ENCODE data around the gene FSTL4.

Gene FSTL4

DNA sequence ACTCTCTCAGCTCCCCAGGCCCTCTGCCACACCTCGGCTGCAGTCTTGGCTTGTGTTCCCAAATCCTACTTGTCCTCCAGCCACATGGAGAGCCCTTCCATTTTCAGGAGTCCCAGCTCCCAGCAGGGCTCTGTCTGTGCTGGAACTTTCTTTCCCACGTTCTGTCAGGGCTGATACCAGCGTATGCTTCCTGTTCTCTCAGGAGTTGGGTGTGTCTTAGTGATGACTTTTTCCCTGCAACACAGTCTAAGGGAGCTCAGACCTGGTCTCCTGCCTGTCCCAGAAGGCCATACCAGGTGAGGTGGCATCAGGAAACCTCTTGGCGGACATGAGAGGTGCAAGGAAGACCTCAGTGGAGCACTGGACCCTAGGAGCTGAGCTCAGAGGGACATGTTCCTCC, 334.0 kb downstream of the FSTL4 start:
- no peak for DNase-seq

DNA sequence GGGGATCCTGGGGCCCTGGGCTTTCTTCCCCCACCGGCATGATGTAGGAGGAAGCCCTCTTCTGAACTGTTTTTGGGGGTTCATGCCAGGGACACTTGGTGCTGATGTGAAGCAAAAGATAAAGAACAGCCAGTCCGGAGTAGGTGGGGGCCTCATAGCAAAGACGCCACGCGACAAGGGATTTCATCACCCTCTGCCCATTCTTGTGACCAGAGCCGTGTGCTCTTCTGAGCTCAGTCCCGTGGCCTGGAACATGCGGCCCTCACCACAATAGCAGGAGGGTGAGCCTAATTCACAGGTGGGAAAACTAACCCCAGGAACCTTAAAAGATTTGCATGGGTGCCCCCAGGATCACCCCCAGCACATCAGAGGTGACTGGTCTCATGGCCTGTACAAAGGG, 334.6 kb downstream of the FSTL4 start:
- DNase-seq, result no peak

DNA sequence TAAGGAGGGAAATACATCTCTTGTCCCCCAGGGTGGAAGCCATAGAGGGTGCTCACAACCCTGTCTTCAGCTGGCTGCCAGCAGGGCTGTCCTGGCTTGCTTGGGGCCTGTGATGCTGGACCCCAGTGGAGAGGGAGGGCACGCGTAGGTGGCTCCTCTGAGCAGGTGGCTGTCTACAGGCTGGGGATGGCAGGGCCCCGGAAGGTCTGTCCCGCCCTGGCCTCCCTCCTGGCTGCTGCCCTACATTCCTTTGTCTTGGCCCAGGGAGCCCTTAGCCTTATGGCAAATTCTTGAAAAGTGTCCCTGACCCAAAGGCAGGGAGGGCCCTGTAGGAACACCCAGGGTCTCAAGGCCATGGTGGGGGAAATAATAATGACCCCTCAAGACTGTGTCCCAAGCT, 336.2 kb downstream of the FSTL4 start:
- DNase-seq, result no peak

DNA sequence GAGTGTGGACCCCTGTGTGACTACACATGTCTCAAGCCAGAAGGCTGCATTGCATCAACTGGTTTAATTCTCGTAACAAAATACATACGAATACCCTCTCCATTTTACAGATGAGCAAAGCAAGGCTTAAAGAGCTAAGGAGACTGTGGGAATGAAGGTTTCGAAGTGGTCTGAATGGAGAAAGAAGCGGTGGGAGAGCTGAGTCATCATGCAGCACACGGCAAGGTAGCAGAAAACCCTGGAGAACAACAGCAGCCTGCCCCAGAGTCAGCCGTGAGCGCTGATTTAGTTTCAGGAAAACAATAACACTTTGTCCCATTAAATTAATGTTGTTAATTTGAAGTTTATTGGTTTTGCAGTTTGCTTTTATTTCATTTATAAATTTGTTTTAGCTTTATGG, 336.7 kb downstream of the FSTL4 start:
- no peak for DNase-seq

DNA sequence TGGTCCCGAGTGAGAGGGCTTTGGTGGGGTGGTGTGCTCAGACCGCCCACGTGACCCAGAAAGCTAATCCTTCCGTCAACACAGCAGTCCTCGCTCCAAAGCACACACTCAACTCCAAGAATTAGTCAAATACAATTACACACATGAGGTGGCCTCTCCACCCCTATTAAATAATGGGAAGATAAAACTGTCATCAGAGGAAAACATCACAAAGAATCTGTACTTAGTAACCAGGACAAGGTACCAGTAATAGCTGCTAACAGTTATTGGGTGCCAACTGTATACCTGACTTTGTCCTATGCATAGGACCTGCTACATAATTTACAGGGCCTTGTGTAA, 337.8 kb downstream of the FSTL4 start:
- DNase-seq, result no peak

DNA sequence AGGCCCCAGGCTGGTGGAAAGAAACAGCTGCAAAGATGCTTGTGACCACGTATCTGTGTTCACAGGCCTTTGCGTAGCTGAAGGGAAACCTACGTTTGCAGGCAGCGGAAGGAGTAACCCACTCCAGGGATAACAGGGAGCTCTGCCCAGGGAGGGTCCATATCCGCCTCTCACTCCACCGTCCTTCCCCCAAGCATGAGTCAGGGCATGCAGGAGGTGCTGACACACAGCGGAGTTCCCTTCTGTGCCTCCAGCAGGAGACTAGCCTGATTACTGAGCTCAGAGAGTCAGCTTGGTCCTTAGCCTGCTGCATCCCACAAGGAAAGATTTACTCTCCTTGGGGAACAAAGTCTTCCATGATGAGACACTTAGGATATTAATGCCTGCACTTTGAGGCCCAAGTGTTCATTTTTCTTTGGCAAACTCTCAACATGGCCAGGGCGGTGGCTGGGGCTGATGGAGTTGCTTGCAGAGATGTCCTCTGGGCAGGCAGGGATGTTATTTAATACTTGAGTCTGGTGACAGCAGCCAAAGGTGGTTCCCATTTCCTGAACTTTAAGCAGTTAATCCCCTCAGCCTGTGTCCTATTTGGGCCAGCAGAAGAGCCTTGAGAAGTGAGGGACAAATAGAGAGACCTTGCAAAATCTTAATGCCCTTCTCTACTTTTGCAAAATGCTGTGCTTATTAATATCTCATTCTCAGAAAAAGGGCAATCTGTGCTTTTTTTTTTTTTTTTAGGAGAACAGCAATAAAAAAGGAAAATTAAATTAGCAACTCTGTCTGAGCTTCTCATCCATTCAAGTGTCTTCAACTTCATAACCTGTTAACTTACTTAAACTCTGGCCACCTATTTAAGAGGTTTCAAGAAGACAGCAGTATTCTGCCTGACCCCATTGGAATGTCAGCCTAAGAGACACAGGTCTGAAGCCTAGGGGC, 338.4 kb downstream of the FSTL4 start:
- DNase-seq, result no peak

DNA sequence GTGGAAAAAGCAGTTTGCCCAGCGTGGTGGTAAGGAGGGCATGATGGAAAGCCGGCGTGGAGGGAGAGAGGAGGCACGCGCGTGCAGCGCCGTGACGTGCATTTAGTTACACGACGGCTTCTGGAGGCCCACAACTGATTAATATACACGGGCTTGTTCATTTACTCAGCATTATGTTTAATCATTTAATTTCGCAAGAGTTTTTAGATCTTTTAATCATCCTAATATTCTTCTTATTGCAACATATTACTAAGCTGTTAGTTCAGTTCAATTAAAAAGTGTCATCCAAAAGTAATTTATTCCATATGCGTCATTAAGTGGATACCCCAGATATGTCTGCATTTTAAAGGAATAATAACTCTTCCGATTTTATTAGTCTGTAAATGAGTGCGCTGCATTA, 340.0 kb downstream of the FSTL4 start:
- DNase-seq, result no peak

DNA sequence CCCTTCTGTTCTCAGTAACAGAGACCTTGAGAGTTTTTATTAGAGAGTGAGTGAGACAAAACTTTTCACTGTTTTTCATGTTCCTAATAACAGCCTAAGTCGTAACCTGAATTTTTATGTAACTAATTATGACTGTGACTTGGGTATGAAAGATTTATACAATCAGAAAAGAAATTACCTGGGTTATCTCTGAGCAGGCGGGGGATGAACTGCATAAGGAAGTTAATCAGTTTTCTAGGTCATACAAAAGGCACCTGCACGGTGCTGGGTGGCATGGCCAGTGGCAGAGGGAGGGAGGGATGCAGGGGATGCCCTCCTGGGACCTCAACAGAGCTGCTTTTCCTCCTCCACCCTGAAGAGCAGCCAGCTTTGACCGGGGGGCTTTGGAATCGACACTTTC, 340.7 kb downstream of the FSTL4 start:
- no peak for DNase-seq

DNA sequence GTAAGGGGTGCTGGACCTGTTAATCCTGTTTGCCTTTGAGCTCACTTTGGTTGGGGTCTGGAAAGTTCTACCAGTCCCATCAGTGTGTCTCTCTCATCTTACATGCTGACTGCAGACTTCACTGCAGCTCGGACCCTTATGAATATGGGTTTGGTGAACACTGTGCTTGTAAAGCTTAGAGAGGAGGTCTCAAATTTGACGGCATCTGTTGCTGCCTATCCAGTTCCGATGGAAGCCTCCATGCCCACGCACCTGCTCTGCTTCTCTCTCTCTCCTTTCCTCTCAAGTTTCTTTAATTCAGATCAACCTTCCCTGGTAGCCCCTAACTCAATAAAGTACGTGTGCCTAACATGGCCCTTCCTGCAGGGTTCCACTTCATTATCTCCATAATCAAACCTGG, 342.6 kb downstream of the FSTL4 start:
- DNase-seq, result no peak

DNA sequence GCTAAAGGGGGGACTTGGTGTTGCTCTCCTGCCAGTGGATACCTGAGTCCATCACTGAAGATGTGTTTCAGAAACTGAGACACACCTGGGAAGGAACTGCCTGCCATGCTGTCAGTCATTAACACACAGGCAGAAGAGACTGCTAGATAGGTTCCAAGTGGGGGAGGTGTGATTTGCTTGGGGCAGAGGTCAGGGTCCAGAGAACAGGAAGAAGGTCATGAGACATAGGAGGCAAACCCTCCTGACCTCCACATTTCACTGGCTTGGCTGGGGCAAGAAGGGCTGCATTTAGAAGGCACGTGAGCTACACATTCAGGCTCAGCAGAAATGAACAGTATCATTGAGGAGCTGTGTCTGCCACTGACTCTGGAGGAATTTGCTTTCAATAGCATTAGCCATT, 344.7 kb downstream of the FSTL4 start:
- DNase-seq, result no peak

DNA sequence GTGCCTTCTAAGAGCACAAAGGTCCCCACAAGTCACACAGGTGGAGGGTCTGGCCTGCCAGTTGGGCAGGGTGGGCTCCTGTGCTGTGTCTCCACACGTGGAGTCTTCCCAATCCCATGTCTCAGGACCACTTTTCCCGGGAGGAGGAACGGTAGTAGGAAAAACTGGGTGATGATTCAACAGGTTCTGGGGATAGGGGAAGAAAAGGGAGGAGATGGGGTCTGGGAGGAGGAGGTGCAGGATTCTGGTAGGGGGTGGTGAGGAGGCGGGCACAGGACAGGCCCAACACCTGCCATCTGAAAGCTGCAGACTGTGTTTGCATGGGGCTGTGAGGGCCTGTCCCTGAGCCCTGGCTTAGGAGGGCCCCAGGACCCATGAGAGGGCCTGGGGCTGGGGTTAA, 345.4 kb downstream of the FSTL4 start:
- no peak for DNase-seq

DNA sequence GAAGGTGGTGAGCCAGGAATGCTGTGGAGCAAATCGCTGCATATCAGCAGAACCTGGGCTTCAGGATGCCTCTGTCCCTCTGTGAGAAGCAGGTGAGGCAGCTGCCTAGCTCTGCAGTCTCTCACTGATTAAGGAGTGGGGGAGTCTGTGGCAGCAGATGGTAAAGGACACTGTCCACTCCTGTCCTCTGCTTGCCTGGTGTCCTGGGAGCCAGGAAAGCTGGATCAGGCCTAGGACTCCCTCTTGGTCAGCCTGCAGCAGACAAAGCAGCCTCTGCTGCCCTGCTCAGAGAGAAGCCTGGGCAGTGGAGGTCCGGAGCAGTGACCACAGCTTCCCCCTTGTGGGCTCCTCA, 345.8 kb downstream of the FSTL4 start:
- no peak for DNase-seq

DNA sequence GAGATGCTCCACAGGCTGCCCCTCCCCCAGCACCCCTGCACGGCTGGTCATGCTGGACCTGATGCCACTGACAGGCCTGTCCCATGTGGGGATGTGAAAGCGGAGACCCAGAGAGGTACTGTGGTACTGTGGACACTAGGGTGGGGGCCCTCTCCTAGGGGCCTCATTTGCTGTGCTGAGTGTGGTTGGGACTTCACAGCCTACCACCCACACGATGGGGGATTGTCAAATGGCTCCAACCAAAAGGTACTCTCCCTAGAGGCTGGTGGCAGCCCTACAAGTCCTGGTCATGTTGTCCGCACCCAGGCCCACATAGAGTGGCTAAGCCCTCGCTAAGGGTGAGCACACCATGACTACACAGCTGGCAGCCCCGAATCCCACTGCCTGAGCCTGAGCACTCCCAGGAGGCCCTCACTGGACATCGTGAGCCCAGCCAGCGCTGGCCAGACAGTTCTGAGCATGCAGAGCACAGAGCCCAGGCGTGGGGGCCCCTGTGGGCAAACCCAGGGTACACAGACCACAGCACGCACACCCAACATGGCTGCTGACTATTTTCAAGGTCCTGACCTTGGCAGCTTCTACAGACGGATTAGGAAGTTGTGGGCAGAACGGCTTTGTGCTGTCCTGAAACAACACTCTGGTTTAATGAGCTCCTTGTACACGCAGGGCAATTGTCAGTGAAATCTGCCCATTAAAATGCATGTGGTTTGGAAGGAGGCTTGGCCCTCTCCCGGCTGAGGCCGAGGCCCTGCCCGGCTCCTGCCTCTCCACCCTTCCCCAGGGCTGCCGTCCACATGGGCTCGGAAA, 346.4 kb downstream of the FSTL4 start:
- DNase-seq, result no peak

DNA sequence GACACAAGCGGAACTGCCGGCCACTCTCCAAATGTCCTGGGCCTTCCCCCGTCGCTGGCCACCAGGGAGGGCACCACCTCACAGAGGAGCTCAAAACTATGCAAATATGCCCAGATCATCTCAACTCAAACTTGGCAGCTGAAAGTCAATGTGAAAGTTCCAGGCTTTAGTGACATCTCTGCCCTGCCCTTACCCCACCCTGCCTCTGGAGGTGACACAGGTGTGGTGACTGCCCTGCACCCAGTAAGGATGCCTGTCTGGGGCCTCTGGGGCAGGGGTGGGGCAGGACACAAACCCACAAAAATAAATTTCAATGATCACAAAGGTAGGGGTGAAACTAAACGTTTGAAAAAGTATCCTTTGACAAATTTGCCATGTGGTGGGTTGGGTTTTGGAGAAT, 347.1 kb downstream of the FSTL4 start:
- DNase-seq, result no peak

DNA sequence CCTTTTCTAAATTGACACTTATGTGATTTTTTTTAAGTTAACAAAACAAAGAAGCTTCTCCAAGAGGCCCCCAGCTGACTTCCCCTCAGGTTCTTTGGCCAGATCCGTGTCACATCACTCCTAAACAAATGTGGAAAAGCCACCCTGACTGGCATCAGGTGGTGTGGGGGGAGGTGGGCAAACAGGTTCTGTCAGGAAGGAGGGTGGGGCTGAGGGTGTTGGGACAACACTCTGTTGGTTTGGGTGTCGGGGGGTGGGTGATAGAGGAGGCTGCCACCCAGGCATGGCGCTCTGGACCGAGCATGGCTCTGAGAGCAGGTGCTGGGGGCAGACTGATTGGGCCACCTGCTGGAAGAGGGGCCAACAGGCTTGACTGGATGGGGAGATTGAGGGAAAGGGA, 349.7 kb downstream of the FSTL4 start:
- DNase-seq, result no peak

DNA sequence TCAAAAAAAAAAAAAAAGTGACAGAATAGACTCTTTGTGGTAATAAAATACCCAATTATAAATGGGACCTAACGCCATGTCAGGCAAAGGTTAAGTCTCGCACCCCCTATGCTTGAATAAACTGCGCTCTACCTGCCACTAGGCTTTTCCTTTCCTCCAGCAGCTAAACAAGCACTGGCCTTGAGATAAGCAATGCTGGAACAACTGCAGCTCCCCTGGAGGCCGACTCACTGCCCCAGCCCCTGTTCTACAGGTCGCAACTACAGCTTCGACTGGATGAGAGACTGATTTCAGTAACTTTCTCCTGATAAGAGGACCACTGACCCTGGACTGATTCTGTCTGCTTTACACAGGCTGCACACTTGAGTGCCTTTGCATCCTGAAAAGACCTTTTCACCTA, 350.3 kb downstream of the FSTL4 start:
- DNase-seq, result no peak

DNA sequence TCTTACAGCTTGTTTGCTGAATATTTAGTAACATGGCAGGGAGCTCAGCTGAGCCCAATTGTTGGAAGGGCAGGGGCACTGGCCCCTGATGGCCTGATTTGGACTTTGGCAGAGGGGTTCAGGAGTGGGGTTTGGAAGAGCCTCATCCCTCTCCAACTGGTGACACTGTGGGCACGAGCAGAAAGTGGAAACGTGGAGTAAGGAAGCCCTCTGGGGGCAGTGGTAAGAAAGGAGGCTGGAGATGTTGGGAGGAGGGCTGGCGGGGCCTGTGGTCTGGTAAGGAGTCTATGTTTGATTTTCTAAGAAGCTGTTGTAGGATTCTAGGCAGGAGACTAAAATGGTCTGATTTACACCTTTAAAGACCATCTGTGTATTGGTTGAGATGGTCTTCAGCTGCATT, 351.6 kb downstream of the FSTL4 start:
- DNase-seq, result no peak

DNA sequence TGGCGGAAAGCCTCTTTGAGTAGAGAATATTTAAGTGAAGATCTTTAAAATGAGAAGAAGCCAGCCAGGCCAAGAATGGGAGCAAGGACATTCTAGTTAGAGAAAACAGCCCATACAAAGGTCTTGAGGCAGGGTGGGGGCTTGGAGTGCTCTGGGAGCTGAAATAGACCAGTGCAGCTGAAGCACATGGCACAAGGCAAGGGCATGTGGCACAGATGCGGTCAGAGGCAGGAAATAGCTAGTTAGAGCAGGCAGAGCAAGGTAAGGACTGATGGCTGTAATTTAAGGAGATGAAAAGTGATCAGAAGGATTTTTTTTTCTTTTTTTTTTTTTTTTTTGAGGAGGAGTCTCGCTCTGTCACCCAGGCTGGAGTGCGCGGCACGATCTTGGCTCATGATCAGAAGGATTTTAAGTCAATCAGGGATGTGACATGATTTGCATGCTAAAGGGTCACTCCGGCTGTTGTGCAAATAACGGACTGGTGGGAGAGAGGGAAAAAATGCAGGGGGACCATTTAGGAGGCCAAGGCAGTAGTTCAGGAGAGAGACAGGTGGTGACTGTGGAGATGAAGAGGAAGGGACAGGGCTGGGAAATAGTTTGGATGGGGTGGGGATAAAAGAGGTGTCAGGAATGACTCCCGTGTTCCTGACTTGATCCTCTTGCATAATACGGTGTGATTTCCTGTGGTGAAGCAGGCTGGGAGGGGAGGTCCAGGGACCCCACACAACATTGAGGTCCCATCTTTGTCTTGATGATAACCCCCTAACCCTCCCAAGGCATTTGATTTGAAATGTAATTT, 352.9 kb downstream of the FSTL4 start:
- no peak for DNase-seq

DNA sequence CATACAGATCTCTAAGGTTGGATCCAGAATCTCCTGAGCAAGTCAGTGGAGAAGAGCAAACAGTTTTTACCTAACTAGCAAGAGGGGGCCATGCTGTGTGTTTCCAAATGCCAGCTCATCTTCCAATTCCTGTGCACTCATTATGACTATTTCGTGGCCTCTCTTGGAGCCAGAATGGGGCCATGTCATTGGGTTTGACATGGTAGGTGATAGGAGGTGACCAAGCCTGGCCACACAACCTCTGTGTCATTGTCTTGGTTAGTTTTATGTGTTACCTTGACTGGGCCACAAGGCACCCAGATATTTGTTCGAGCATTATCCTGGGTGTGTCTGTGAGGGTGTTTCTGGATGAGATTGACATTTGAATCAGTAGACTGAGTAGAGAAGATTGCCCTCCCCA, 354.4 kb downstream of the FSTL4 start:
- DNase-seq, result no peak

DNA sequence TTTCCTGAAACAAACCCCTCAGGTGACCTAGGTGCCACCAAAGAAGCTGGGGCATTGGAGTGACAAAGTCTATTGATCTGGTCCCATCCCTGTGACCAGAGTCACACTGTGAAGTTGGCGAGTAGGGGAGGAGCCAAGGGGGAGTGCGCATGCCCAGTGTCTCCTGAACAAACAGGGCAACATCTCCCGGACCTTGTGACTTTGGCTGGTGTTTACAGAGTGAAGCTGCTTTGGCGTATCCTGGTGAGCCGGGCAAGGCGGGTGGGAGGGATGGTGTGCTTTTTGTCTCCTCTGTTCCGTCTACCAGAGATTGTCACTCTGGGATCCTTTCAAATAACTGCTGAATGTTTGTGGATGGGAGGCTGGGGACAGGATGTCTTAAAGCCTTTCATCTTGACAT, 356.1 kb downstream of the FSTL4 start:
- no peak for DNase-seq

DNA sequence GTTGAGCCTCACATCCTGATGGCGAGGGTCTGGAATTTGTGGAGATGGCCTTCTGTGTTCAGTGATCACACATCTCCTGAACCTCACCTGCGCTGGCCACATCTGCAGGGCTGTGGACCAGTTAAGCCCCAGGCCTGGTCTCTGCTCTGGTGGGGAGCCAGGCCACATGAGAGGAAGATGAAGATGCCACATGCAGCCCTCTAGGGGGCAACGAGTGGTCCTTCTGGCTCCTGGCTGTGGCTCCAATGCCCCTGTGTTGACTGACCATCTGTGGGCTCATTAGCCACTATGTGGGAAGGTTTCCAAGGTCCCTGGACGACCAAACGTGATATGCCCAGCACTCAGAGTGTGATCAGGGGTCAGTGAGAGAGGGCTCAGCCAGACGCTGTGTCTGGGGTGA, 357.5 kb downstream of the FSTL4 start:
- no peak for DNase-seq

DNA sequence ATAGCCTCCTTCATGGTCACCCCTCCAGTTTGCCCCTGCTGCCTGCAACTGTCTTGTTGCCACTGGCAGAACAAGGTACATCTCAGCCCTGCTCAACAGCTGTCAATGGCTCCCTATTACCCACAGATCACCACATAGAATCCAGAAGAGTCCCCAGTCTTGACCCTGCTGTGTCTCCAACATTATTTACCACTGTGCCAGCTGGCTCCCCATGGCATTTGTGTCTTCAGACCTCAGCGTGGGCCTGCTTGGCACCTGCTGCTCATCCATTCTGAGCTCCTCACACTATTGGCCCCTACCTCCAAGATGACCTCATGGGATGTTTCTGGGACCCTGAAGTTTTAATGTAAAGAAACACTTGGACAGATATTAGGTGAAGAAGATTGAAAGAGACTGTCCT, 358.7 kb downstream of the FSTL4 start:
- DNase-seq, result no peak

DNA sequence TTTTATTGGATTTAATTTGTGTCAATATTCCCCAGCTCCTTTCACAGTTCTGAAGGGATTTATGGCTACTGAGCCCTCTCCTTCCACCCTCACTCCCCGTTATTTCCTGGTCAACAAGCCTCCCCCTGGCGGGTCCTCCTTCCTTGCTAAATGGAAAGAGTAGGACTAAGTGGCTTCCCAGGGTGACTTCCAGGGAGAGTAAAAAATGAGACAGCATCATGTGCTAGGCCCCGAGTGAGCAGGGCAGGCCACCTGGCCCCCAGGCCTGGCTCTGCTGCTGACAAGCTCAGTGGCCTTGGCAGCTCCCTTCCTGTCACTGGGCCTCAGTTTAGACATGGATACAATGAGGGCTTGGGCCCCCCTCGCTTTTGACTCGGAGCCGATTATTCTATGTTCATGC, 359.3 kb downstream of the FSTL4 start:
- no peak for DNase-seq

DNA sequence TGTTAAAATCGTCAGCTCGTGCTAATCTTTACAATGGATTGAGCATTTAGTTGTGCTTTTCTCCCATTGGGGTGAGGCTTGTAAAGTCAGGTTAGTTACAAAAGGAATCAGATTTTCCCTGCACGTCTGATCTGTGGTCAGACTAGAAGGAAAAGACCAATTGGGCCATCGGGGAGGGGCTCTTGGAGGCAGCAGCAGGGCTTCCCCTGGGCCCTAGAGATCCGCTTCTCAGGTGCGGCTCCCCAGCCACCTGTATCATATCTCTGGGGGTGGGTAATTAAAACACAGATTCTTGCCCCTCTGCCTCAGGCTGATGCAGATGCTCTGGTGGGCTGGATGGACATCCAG, 360.2 kb downstream of the FSTL4 start:
- no peak for DNase-seq

All from activated CD8-positive, alpha-beta memory T cell treated with anti-CD3 and anti-CD28 coated beads, Interleukin-2, amount 50 U/mL, for 48 hours (primary cell).